T47D (cell line): ENCODE data around the gene GIPC2.

Source experiments
- DNase-seq, 2 experiments: peaks; one replicate each; pipeline versions ENCODE4 v3.0.0 to v3.0.0-alpha.2; 2011 to 2012; ENCODE audit warnings: low read depth in 1 of 2, low spot score in 1 of 2
- JUND ChIP-seq: IDR thresholded peaks from 2 replicates; pipeline ENCODE4 v1.6.1; 2012; ENCODE audit warnings: low read depth
- in situ Hi-C: cut with HindIII; loops from 2 replicates; pipeline ENCODE4 v1.10.0; 2016; ENCODE audit warnings: low sequenced_read_pairs, low pct_unique_long_range_greater_than_20kb

The GIPC2 gene

GRCh38 chr1:78132174-78132947 lies 86.6 kb downstream of the GIPC2 start:
- DNase-seq, result no peak
- in situ Hi-C loops, result no loop called here
- TF ChIP-seq JUND, result no peak

- in situ Hi-C loops, result no loop called here
- DNase-seq, result no peak
Measured at GRCh38 chr1:78132948-78133322, 87.2 kb downstream of the GIPC2 start.

DNA sequence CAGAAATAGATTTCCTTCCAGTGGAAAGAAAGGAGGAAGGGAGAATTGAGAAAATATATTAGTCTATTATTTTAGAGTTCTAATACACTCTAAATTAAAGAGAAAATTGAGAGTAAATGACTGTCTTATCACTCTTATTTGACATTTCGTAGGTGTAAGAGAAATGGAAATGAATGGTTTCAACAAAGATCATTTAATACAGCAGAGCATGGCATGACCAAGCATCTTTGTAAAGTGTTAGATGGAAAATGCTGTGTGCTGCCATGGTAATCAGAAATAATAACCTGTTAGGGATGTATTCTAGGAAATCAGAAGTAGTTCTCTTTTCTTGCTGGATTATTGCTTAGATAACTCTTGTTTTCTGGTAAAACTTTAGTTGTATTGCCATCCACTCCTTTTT lies 90.9 kb downstream of the GIPC2 start:
- in situ Hi-C loops, result no loop called here
- TF ChIP-seq JUND, result no peak
- no peak for DNase-seq

More at GRCh38 chr1:78132948-78133322, 87.2 kb downstream of the GIPC2 start:
- TF ChIP-seq JUND, result no peak

DNA sequence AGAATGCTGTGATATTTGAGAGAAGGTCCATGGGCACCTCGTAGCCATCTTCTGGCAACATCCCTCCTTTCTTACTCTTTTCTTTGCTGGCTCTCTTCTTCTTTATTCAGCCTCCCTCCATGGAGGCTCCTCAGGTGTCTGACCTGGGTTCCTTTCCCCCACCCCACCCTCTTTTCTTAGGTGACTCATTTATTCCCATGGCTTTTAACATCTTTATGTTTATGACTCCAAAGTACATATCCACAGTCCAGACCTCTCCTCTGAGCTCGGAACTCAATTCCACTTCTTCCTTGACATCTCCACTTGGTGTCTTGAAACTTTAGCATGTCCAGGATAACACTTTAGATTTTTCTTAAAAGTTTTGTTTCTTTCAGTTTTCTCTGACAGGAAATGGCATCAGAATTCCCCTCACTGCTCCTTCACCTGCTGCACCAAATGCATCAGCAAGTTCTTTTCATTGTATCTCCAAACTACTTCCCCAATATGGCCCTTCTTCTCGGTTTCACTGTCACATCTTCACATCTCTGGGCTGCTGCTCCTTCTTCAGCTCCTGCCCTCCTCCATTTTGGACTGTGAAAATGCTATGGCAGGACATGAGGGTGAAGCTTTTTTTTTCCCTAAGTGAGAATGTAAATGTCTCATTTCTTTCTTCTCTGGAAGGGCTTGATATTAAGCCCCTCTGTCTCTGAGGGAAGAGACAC lies 95.9 kb downstream of the GIPC2 start:
- in situ Hi-C loops, result no loop called here
- no peak for DNase-seq

DNA sequence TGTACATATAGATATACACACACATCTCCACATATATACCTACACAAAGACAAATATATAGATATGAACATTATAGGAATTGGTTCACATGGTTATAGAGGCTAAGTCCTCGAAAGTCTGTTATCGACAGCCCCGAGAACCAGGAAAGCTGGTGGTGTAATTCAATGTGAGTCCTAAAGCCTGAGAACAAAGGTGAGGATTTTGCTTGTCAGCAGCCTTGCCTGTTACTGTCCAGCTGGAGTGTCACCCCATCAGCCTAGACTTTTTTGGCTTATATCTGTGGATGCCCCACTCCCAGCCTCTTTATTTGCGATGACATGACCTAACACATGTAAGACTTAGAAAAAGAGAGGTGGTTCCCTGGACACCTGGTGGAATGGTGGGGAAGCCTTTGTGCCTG lies 97.0 kb downstream of the GIPC2 start:
- in situ Hi-C loops, result no loop called here
- TF ChIP-seq JUND, result no peak
- DNase-seq, result no peak

More for the DNA sequence above, 95.9 kb downstream of the GIPC2 start:
- TF ChIP-seq JUND, result no peak

GRCh38 chr1:78143152-78143551 lies 97.4 kb downstream of the GIPC2 start:
- no peak for TF ChIP-seq JUND
- in situ Hi-C loops, result no loop called here
- peak in 1 of 2 experiments; percentile 2 for DNase-seq

GRCh38 chr1:78143673-78144072 lies 97.9 kb downstream of the GIPC2 start:
- DNase-seq, result no peak
- no peak for TF ChIP-seq JUND
- in situ Hi-C loops, result no loop called here

DNA sequence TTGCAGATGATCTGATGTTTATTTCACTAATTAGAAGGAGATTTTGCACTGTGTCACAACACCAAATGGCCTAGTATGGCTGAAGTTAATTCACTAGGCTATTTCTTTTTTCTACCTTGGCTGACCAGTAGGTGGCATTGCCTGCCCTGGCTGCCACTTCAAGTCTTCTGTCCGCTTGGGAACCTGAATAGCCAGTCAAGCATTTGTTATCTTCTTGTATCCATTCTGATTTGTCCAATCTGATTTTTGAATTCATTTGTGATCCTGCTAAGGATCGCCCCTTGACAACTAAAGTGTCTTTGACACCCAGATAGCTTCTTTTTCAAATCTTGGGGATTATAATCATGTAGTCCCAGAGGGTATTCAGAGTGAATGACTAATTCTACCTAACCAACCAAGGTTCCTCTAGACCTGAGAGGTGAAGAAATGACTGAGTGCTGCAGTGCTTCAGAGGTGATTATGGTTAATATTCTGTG lies 99.4 kb downstream of the GIPC2 start:
- DNase-seq, result peak in 1 of 2 experiments; percentile 71
- in situ Hi-C loops, result no loop called here
- no peak for TF ChIP-seq JUND

- TF ChIP-seq JUND, result no peak
- in situ Hi-C loops, result no loop called here
- DNase-seq, result no peak
Measured at GRCh38 chr1:78146205-78146771, 100.5 kb downstream of the GIPC2 start.

DNA sequence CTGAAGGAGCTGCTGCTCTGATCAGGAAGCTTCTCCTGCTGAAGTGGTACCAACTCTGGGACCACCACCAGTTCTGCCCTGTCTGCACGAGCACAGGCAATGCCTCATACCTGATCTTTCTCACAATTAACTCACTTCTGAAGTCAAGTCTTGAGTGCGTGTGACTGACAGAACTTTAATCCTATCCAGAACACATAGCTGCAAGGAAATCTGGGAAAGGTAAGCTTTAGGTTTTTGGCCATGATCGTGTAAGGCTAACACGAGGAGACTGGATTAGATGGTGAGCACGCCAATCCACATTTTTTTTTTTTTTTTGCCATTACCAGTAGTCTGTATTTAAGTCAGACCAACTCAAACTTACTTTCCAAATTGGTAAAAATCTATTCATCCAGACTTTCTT lies 101.3 kb downstream of the GIPC2 start:
- no peak for DNase-seq
- in situ Hi-C loops, result no loop called here
- TF ChIP-seq JUND, result no peak

- DNase-seq, result no peak
- TF ChIP-seq JUND, result no peak
- in situ Hi-C loops, result no loop called here
Measured at GRCh38 chr1:78153092-78153736, 107.4 kb downstream of the GIPC2 start.

DNA sequence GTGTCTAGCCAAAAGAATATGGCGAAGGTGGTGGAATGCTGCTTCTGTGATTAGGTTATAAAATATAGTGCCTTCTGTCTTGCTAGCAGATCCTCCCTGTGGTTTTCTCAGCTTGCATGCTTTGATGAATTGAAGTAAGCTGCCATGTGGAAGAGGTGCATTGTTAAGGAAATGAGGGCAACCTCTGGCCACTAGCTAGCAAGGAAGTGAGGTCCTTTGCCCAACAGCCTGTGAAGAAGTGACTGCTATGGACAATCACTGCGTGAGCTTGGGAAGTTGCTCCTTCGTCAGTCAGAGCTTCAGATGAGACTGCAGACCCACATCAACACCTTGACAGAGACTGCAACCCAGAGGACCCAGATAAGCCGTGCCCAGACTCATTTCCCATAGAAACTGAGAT lies 109.4 kb downstream of the GIPC2 start:
- DNase-seq, result no peak
- in situ Hi-C loops, result no loop called here
- TF ChIP-seq JUND, result no peak
